PC-9 (cell line): ENCODE measurements around the gene TMEM163. TPM values are rescaled to one million over a fixed set of nuclear protein-coding genes. Genes with fewer than 3 reads are reported as not detected.

ENCODE experiments used
- BruUV-seq: library from RNA; stranded (reverse); fragments of 400-500 nt; replicated peaks from 2 replicates; lab custom pipeline; 2021; lab: Mats Ljungman, UMichigan
- CTCF ChIA-PET: fragments of 300-600 bp; sonication (Branson Sonifier 250); formaldehyde crosslinking; loops from one replicate; lab custom pipeline; 2022; ENCODE audit warnings: antibody characterized with exemption; lab: Charles Lee
- POLR2A ChIA-PET: fragments of 300-600 bp; sonication (Branson Sonifier 250); formaldehyde crosslinking; loops from one replicate; lab custom pipeline; 2022; ENCODE audit warnings: antibody characterized with exemption; ENCODE audit not compliant: unreplicated experiment; lab: Charles Lee
- DNase-seq, 2 experiments: peaks; one replicate each; pipeline versions ENCODE4 v3.0.0 to v3.0.0-alpha.2; 2015 to 2022; ENCODE audit warnings: mixed read lengths in 1 of 2
- H2AFZ ChIP-seq: fragments of 200-600 bp; sonication (generic); 2 replicates; pipeline ENCODE4 v1.8.1; 2017; ENCODE audit warnings: antibody characterized with exemption
- H3F3A ChIP-seq: fragments of 200-600 bp; sonication (generic); 2 replicates; pipeline ENCODE4 v1.8.1; 2017; ENCODE audit warnings: antibody characterized with exemption, mild to moderate bottlenecking, low read depth; ENCODE audit not compliant: insufficient read depth
- H3K27ac ChIP-seq: fragments of 200-600 bp; sonication (generic); 2 replicates; pipeline ENCODE4 v1.6.1; 2016; ENCODE audit warnings: mixed run types
- H3K27me3 ChIP-seq: fragments of 200-600 bp; sonication (generic); 2 replicates; pipeline ENCODE4 v1.6.1; 2016; ENCODE audit warnings: low read depth, mixed run types; ENCODE audit not compliant: insufficient read depth
- H3K36me3 ChIP-seq: fragments of 200-600 bp; sonication (generic); 2 replicates; pipeline ENCODE4 v1.6.1; 2016; ENCODE audit warnings: low read depth, mixed run types
- H3K4me1 ChIP-seq: fragments of 200-600 bp; sonication (generic); replicated peaks from 2 replicates; pipeline ENCODE4 v1.6.1; 2016; ENCODE audit warnings: mixed run types; ENCODE audit not compliant: insufficient read depth
- H3K4me2 ChIP-seq: fragments of 200-600 bp; sonication (generic); 2 replicates; pipeline ENCODE4 v1.6.1; 2017; ENCODE audit warnings: mixed run types
- H3K4me3 ChIP-seq: fragments of 200-600 bp; sonication (generic); 2 replicates; pipeline ENCODE4 v1.6.1; 2016; ENCODE audit warnings: mixed run types
- H3K79me2 ChIP-seq: fragments of 200-600 bp; sonication (generic); 2 replicates; pipeline ENCODE4 v1.6.1; 2017; ENCODE audit warnings: low read depth, mixed run types
- H3K9me2 ChIP-seq: fragments of 200-600 bp; sonication (generic); 2 replicates; pipeline ENCODE4 v1.8.1; 2017; ENCODE audit warnings: mild to moderate bottlenecking; ENCODE audit not compliant: insufficient read depth
- H3K9me3 ChIP-seq: fragments of 200-600 bp; sonication (generic); 2 replicates; pipeline ENCODE4 v1.8.1; 2016; ENCODE audit warnings: low read depth; ENCODE audit not compliant: insufficient read depth
- H4K20me1 ChIP-seq: fragments of 200-600 bp; sonication (generic); 2 replicates; pipeline ENCODE4 v1.8.1; 2017; ENCODE audit not compliant: insufficient read depth
- CTCF ChIP-seq: fragments of 200-600 bp; sonication (generic); conservative IDR thresholded peaks from 2 replicates; pipeline ENCODE4 v1.6.1; 2017; ENCODE audit warnings: mixed run types, antibody characterized with exemption, mild to moderate bottlenecking, moderate library complexity
- EZH2 ChIP-seq: fragments of 200-600 bp; sonication (generic); IDR thresholded peaks from 2 replicates; pipeline ENCODE4 v1.8.0; 2017; ENCODE audit warnings: antibody characterized with exemption, low read depth
- intact Hi-C: fragments of 100-400 bp; cut with micrococcal nuclease; formaldehyde crosslinking; loops from one replicate; pipeline ENCODE4 v1.10.0; 2022; ENCODE audit not compliant: unreplicated experiment
- total RNA-seq: library from RNA; stranded (reverse); gene quantifications from 2 replicates; pipeline ENCODE4 v1.2.3, GENCODE V29; 2021

Gene TMEM163
- total RNA-seq, 1 experiment from 2014 or later, result 1.4 TPM

GRCh38 chr2:134537702-134538101 lies 181.1 kb downstream of the TMEM163 start:
- Histone ChIP-seq H3K27ac (no peak overlapping the region), H4K20me1 (no peaks in the 10 kb centered on the region), H3K9me2 (no peaks in the 10 kb centered on the region), H3K4me2 (no peak overlapping the region), H2AFZ (no peak overlapping the region), H3K27me3 (no peaks in the 10 kb centered on the region), H3K4me3 (no peak overlapping the region), H3K79me2 (no peaks in the 10 kb centered on the region), H3K4me1 (no peaks in the 10 kb centered on the region), H3K9me3 (no peaks in the 10 kb centered on the region), H3F3A (no peaks in the 10 kb centered on the region), H3K36me3 (no peaks in the 10 kb centered on the region)
- DNase-seq, result no peak
- TF ChIP-seq CTCF (no peak), EZH2 (no peak)
- POLR2A ChIA-PET, result no interaction called here
- no TSS peak for BruUV-seq
- intact Hi-C loops, result no loop called here
- CTCF ChIA-PET, result no interaction called here

- no peak overlapping the region for H2AFZ ChIP-seq
- BruUV-seq, result no TSS peak
- no peaks in the 10 kb centered on the region for H3K9me2 ChIP-seq
- intact Hi-C loops, result no loop called here
- no peak overlapping the region for H3K27ac ChIP-seq
- ChIA-PET CTCF (no interaction called here), POLR2A (no interaction called here)
- H3K4me2 ChIP-seq, result no peak overlapping the region
- TF ChIP-seq CTCF, result no peak
- no peak for TF ChIP-seq EZH2
- no peaks in the 10 kb centered on the region for H3F3A ChIP-seq
- H3K9me3 ChIP-seq, result no peaks in the 10 kb centered on the region
- no peaks in the 10 kb centered on the region for H3K79me2 ChIP-seq
- no peaks in the 10 kb centered on the region for H3K4me1 ChIP-seq
- DNase-seq, result no peak
- H3K27me3 ChIP-seq, result no peaks in the 10 kb centered on the region
- H3K4me3 ChIP-seq, result no peak overlapping the region
- no peaks in the 10 kb centered on the region for H4K20me1 ChIP-seq
- no peaks in the 10 kb centered on the region for H3K36me3 ChIP-seq
These were observed 181.7 kb downstream of the TMEM163 start for GRCh38 chr2:134537121-134537520.

GRCh38 chr2:134536296-134536695 lies 182.5 kb downstream of the TMEM163 start:
- H3K4me2 ChIP-seq, result no peak overlapping the region
- H3K9me2 ChIP-seq, result no peaks in the 10 kb centered on the region
- no peaks in the 10 kb centered on the region for H4K20me1 ChIP-seq
- no peak overlapping the region for H3K4me3 ChIP-seq
- ChIA-PET CTCF (no interaction called here), POLR2A (no interaction called here)
- no peak for DNase-seq
- H3F3A ChIP-seq, result no peaks in the 10 kb centered on the region
- no peak overlapping the region for H3K27ac ChIP-seq
- intact Hi-C loops, result no loop called here
- no peak for TF ChIP-seq CTCF
- TF ChIP-seq EZH2, result no peak
- BruUV-seq, result no TSS peak
- H3K79me2 ChIP-seq, result no peaks in the 10 kb centered on the region
- H3K27me3 ChIP-seq, result no peaks in the 10 kb centered on the region
- no peaks in the 10 kb centered on the region for H3K36me3 ChIP-seq
- no peak overlapping the region for H2AFZ ChIP-seq
- H3K4me1 ChIP-seq, result no peaks in the 10 kb centered on the region
- no peaks in the 10 kb centered on the region for H3K9me3 ChIP-seq
